Posterior cingulate gyrus (tissue), 11 donors: ENCODE results near the gene NCK1.

ENCODE experiments used
- DNase-seq, 10 donors: peaks; one replicate each; pipeline versions ENCODE4 v3.0.0 to v3.0.0-alpha.2; 2020 to 2021; ENCODE audit warnings: mixed read lengths in 3 of 10
- intact Hi-C: fragments of 100-400 bp; cut with DNase I; formaldehyde crosslinking; loops from one replicate; pipeline ENCODE4 v1.15.1; 2023

NCK1 gene

GRCh38 chr3:136861890-136862616, at the start of gene NCK1:
Gene NCK1, plus strand, starts transcription at chr3:136862208. Its CDS starts 65,794 bp downstream, at chr3:136928002.
- intact Hi-C loops = loop anchor here (1.0 to 5.0 kb wide), 2 partner anchors 45 to 110 kb away; partner anchors contain the start of genes SLC35G2 and STAG1
- peak; percentile 99 to 100 (median 100) for DNase-seq

- intact Hi-C loops = loop anchor here (5.0 kb wide), 1 partner anchor 45 kb away; the partner anchor contains the start of gene NCK1
- no peak for DNase-seq
These were observed 44.6 kb upstream of the NCK1 start for GRCh38 chr3:136817448-136817847.

- peak in 3 of 10 donors; percentile 6 to 22 (median 9) for DNase-seq
- intact Hi-C loops = loop anchor here (2.0 to 5.0 kb wide), 2 partner anchors 44 to 65 kb away; partner anchors contain the start of genes NCK1 and STAG1
These were observed 43.7 kb upstream of the NCK1 start for GRCh38 chr3:136818191-136818768.

- intact Hi-C loops = loop anchor here (2.0 to 5.0 kb wide), 2 partner anchors 43 to 66 kb away; partner anchors contain the start of genes NCK1 and STAG1
- peak; percentile 38 to 95 (median 66) for DNase-seq
These were observed 43.1 kb upstream of the NCK1 start, which contains the start of gene SLC35G2 for GRCh38 chr3:136818769-136819391. Gene SLC35G2, plus strand, starts transcription at chr3:136819126. Its CDS starts 35,335 bp downstream, at chr3:136854461.

GRCh38 chr3:136819392-136819730, 42.6 kb upstream of the NCK1 start:
- DNase-seq = peak in 8 of 10 donors; percentile 19 to 84 (median 36)
- intact Hi-C loops = loop anchor here (2.0 to 5.0 kb wide), 2 partner anchors 43 to 67 kb away; partner anchors contain the start of genes NCK1 and STAG1

- DNase-seq = peak; percentile 15 to 89 (median 32)
- intact Hi-C loops = loop anchor here (2.0 to 5.0 kb wide), 2 partner anchors 42 to 67 kb away; partner anchors contain the start of genes NCK1 and STAG1
These were observed 42.0 kb upstream of the NCK1 start for GRCh38 chr3:136819731-136820679.

GRCh38 chr3:136831461-136831860, 30.5 kb upstream of the NCK1 start:
- no peak for DNase-seq
- intact Hi-C loops = no loop called here

GRCh38 chr3:136835089-136835812, 26.8 kb upstream of the NCK1 start:
- intact Hi-C loops = no loop called here
- no peak for DNase-seq

GRCh38 chr3:136835813-136836510, 26.0 kb upstream of the NCK1 start:
- intact Hi-C loops = no loop called here

GRCh38 chr3:136836511-136837156, 25.4 kb upstream of the NCK1 start:
- intact Hi-C loops = no loop called here
- DNase-seq = no peak

More at GRCh38 chr3:136835813-136836510, 26.0 kb upstream of the NCK1 start:
- no peak for DNase-seq

- DNase-seq = no peak
- intact Hi-C loops = no loop called here
These were observed 23.1 kb upstream of the NCK1 start for GRCh38 chr3:136838641-136839555.

GRCh38 chr3:136839556-136839931, 22.5 kb upstream of the NCK1 start:
- intact Hi-C loops = no loop called here
- no peak for DNase-seq

- no peak for DNase-seq
- intact Hi-C loops = no loop called here
These were observed 21.8 kb upstream of the NCK1 start for GRCh38 chr3:136840252-136840651.

GRCh38 chr3:136842294-136842693, 19.7 kb upstream of the NCK1 start:
- intact Hi-C loops = no loop called here
- DNase-seq = no peak

- no peak for DNase-seq
- intact Hi-C loops = no loop called here
These were observed 17.3 kb upstream of the NCK1 start for GRCh38 chr3:136844724-136845123.

- no peak for DNase-seq
- intact Hi-C loops = no loop called here
These were observed 9.8 kb upstream of the NCK1 start for GRCh38 chr3:136852180-136852579.

- no peak for DNase-seq
- intact Hi-C loops = no loop called here
These were observed 5.3 kb upstream of the NCK1 start for GRCh38 chr3:136856665-136857064.
